A549 (cell line): ENCODE measurements around the gene PYGB. TPM values are rescaled to one million over a fixed set of nuclear protein-coding genes. Genes with fewer than 3 reads are reported as not detected.

Experiments used
- ATAC-seq, 2 experiments: fragments of 200-7000 bp in 1 of 2; fragments of >200 bp in 1 of 2; cut with Nextera tagmentation in 1 of 2; cut with Tn5 transposase in 1 of 2; 3 replicates each; pipeline versions ENCODE4 v1.8.0 to v1.9.1; 2018 to 2020; ENCODE audit warnings: mild to moderate bottlenecking in 1 of 2, moderate library complexity in 1 of 2
- CTCF ChIA-PET: fragments of 300-600 bp; sonication (Branson Sonifier 250); formaldehyde crosslinking; extraction: SDS; loops from one replicate; lab custom pipeline; 2021; ENCODE audit warnings: antibody characterized with exemption, inconsistent platforms; lab: Yijun Ruan, JAX
- POLR2A ChIA-PET: fragments of 350-600 bp; formaldehyde crosslinking; extraction: SDS; loops from one replicate; lab custom pipeline; 2021; ENCODE audit warnings: antibody characterized with exemption, inconsistent platforms; lab: Yijun Ruan, JAX
- DNase-seq, 2 experiments: peaks; one replicate each; pipeline versions ENCODE4 v3.0.0 to v3.0.0-alpha.2; 2011 to 2016; ENCODE audit warnings: low read depth in 1 of 2, low spot score in 1 of 2
- FAIRE-seq: peaks from 2 replicates; lab custom pipeline; 2011; peaks lifted over from hg19 to GRCh38; lab: Jason Lieb, UNC
- H3K27ac ChIP-seq, 2 experiments: fragments of >200 bp; sonication (Bioruptor Twin); formaldehyde crosslinking; 3 replicates each; pipeline ENCODE4 v1.5.1; 2016 to 2017
- H3K4me1 ChIP-seq: fragments of >200 bp; sonication (Bioruptor Twin); formaldehyde crosslinking; 3 replicates; pipeline ENCODE4 v1.6.1; 2016
- H3K4me2 ChIP-seq: fragments of >200 bp; sonication (Bioruptor Twin); formaldehyde crosslinking; 3 replicates; pipeline ENCODE4 v1.6.1; 2016
- H3K4me3 ChIP-seq: fragments of >200 bp; sonication (Bioruptor Twin); formaldehyde crosslinking; 3 replicates; pipeline ENCODE4 v1.5.1; 2016
- H3K9me3 ChIP-seq: fragments of >200 bp; sonication (Bioruptor Twin); formaldehyde crosslinking; 3 replicates; pipeline ENCODE4 v1.6.1; 2016
- CHD2 ChIP-seq: fragments of 150-350 bp; IDR thresholded peaks from 2 replicates; pipeline ENCODE4 v1.6.1; 2014; ENCODE audit warnings: low read length; ENCODE audit not compliant: partially characterized antibody
- EHMT2 ChIP-seq: fragments of 200-600 bp; sonication (generic); IDR thresholded peaks from 2 replicates; pipeline ENCODE4 v1.6.1; 2016; ENCODE audit warnings: antibody characterized with exemption, low read depth, mild to moderate bottlenecking, moderate library complexity
- EP300 ChIP-seq, 2 experiments: fragments of >200 bp; sonication (Bioruptor Twin); formaldehyde crosslinking; IDR thresholded peaks; 2 replicates in 1 of 2; 3 replicates in 1 of 2; pipeline ENCODE4 v1.6.1; 2016 to 2017
- ESRRA ChIP-seq: fragments of 150-350 bp; IDR thresholded peaks from 2 replicates; pipeline ENCODE4 v1.6.1; 2014; ENCODE audit warnings: mild to moderate bottlenecking, low read length, borderline replicate concordance
- HDAC2 ChIP-seq: fragments of 200-600 bp; sonication (generic); IDR thresholded peaks from 2 replicates; pipeline ENCODE4 v1.6.1; 2016
- HOXB13 ChIP-seq: fragments of 250-450 bp; sonication (Bioruptor Pico); IDR thresholded peaks from 2 replicates; pipeline ENCODE4 v1.5.0; 2020; ENCODE audit warnings: low read depth, mild to moderate bottlenecking, moderate library complexity
- HOXB5 ChIP-seq: fragments of 250-450 bp; sonication (Bioruptor Pico); IDR thresholded peaks from 2 replicates; pipeline ENCODE4 v1.5.0; 2020; ENCODE audit warnings: mild to moderate bottlenecking, moderate library complexity
- KDM1A ChIP-seq: fragments of 200-600 bp; sonication (generic); IDR thresholded peaks from 2 replicates; pipeline ENCODE4 v1.6.1; 2016; ENCODE audit warnings: low read depth, mild to moderate bottlenecking
- KDM5A ChIP-seq: fragments of 200-600 bp; sonication (generic); IDR thresholded peaks from 2 replicates; pipeline ENCODE4 v1.6.1; 2016; ENCODE audit warnings: antibody characterized with exemption, mild to moderate bottlenecking
- MAFK ChIP-seq: fragments of 450-650 bp; IDR thresholded peaks from 2 replicates; pipeline ENCODE4 v1.6.1; 2014; ENCODE audit not compliant: partially characterized antibody
- MAX ChIP-seq: IDR thresholded peaks from 2 replicates; pipeline ENCODE4 v1.6.1; 2012
- NPAS2 ChIP-seq: fragments of 250-450 bp; sonication (Bioruptor Pico); IDR thresholded peaks from 2 replicates; pipeline ENCODE4 v1.8.0; 2022; ENCODE audit warnings: mild to moderate bottlenecking, moderate library complexity, borderline replicate concordance
- NR3C1 ChIP-seq: fragments of >200 bp; sonication (Bioruptor Twin); formaldehyde crosslinking; IDR thresholded peaks from 3 replicates; pipeline ENCODE4 v1.6.1; 2017
- PHF8 ChIP-seq: fragments of 200-600 bp; sonication (generic); IDR thresholded peaks from 2 replicates; pipeline ENCODE4 v1.6.1; 2016; ENCODE audit warnings: low read depth, mild to moderate bottlenecking, antibody characterized with exemption, moderate library complexity, borderline replicate concordance
- RAD21 ChIP-seq, 2 experiments: fragments of >200 bp in 1 of 2; sonication (Bioruptor Twin) in 1 of 2; formaldehyde crosslinking in 1 of 2; IDR thresholded peaks in 1 of 2; conservative IDR thresholded peaks in 1 of 2; 2 replicates in 1 of 2; 3 replicates in 1 of 2; pipeline ENCODE4 v1.6.1; 2012 to 2018; ENCODE audit warnings: inconsistent platforms in 1 of 2
- RNF2 ChIP-seq: fragments of 200-600 bp; sonication (generic); IDR thresholded peaks from 2 replicates; pipeline ENCODE4 v1.6.1; 2016; ENCODE audit warnings: low read depth, mild to moderate bottlenecking, antibody characterized with exemption, moderate library complexity, borderline replicate concordance
- TFCP2L1 ChIP-seq: fragments of 250-450 bp; sonication (Bioruptor Pico); IDR thresholded peaks from 2 replicates; pipeline ENCODE4 v1.5.0; 2021; ENCODE audit warnings: mild to moderate bottlenecking
- TP53 ChIP-seq: fragments of 250-450 bp; sonication (Bioruptor Pico); IDR thresholded peaks from 2 replicates; pipeline ENCODE4 v1.5.0; 2021; ENCODE audit warnings: mild to moderate bottlenecking, moderate library complexity
- ZFP36 ChIP-seq: fragments of 450-650 bp; IDR thresholded peaks from 2 replicates; pipeline ENCODE4 v1.6.1; 2014; ENCODE audit warnings: borderline replicate concordance; ENCODE audit not compliant: partially characterized antibody
- ZSCAN20 ChIP-seq: fragments of 250-450 bp; sonication (Bioruptor Pico); IDR thresholded peaks from 2 replicates; pipeline ENCODE4 v1.8.0; 2022; ENCODE audit warnings: mild to moderate bottlenecking, moderate library complexity
- WGBS: methylation state at CpG from one replicate; pipeline ENCODE4 v1.1.6; 2017; ENCODE audit errors: missing lambda C conversion rate; 5-methylcytosine and 5-hydroxymethylcytosine counted together
- polyA plus RNA-seq, 4 experiments: library from polyadenylated mRNA; depleted of rRNA in 3 of 4; stranded (reverse); fragments of >200 nt; fragmentation: RNase III in 1 of 4; extraction: RNeasy Plus Mini Kit Qiagen cat#74134 plus additional on column Dnase treatment in 1 of 4; gene quantifications; 2 replicates in 3 of 4; 3 replicates in 1 of 4; pipeline ENCODE4 v1.2.3, GENCODE V29; 2011 to 2017
- TF ChIP-seq, protein P1 (sequence below): fragments of >200 bp; sonication (Bioruptor Twin); formaldehyde crosslinking; IDR thresholded peaks from 3 replicates; pipeline ENCODE4 v1.6.1; 2016
- TF ChIP-seq, protein P2 (sequence below): fragments of >200 bp; sonication (Bioruptor Twin); formaldehyde crosslinking; IDR thresholded peaks from 3 replicates; pipeline ENCODE4 v1.5.1; 2016
- TF ChIP-seq, protein P3 (sequence below): fragments of 250-450 bp; sonication (Bioruptor Pico); IDR thresholded peaks from 2 replicates; pipeline ENCODE4 v1.5.0; 2020; ENCODE audit warnings: low read depth, mild to moderate bottlenecking, moderate library complexity

PYGB gene
- polyA plus RNA-seq, 2 of the 4 experiments (the other 2 are of a cell fraction) = 93.2 to 100 TPM

GRCh38 chr20:25287631-25288290 is 39.9 kb downstream of the PYGB start:
- Histone ChIP-seq H3K9me3 (no peaks in the 10 kb centered on the region), H3K27ac (no peak overlapping the region), H3K4me3 (no peak overlapping the region), H3K4me1 (no peaks in the 10 kb centered on the region), H3K4me2 (no peak overlapping the region)
- ChIA-PET POLR2A (no interaction called here), CTCF (interaction anchor here (1.1 to 5.5 kb wide), 4 partner anchors 8 to 294 kb away, joined by 3 to 24 read pairs (median 4); no protein-coding TSS in a partner anchor)
- no peak for DNase-seq
- 94% methylated on average over 16 of the region's 16 CpGs for WGBS
- TF ChIP-seq ZSCAN20 (CRISPR knock-in tag) (no peak), ESRRA (no peak), MAX (no peak), EP300 (IDR thresholded peaks at IDR 0.05) (no peak), MAFK (no peak), TFCP2L1 (CRISPR knock-in tag) (no peak), NPAS2 (CRISPR knock-in tag) (no peak), TP53 (CRISPR knock-in tag) (no peak), CHD2 (no peak), KDM1A (no peak), HDAC2 (no peak)
- TF ChIP-seq, protein P1, sequence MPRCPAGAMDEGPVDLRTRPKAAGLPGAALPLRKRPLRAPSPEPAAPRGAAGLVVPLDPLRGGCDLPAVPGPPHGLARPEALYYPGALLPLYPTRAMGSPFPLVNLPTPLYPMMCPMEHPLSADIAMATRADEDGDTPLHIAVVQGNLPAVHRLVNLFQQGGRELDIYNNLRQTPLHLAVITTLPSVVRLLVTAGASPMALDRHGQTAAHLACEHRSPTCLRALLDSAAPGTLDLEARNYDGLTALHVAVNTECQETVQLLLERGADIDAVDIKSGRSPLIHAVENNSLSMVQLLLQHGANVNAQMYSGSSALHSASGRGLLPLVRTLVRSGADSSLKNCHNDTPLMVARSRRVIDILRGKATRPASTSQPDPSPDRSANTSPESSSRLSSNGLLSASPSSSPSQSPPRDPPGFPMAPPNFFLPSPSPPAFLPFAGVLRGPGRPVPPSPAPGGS = no peak
- no peak for ATAC-seq
- FAIRE-seq = no peak

DNA sequence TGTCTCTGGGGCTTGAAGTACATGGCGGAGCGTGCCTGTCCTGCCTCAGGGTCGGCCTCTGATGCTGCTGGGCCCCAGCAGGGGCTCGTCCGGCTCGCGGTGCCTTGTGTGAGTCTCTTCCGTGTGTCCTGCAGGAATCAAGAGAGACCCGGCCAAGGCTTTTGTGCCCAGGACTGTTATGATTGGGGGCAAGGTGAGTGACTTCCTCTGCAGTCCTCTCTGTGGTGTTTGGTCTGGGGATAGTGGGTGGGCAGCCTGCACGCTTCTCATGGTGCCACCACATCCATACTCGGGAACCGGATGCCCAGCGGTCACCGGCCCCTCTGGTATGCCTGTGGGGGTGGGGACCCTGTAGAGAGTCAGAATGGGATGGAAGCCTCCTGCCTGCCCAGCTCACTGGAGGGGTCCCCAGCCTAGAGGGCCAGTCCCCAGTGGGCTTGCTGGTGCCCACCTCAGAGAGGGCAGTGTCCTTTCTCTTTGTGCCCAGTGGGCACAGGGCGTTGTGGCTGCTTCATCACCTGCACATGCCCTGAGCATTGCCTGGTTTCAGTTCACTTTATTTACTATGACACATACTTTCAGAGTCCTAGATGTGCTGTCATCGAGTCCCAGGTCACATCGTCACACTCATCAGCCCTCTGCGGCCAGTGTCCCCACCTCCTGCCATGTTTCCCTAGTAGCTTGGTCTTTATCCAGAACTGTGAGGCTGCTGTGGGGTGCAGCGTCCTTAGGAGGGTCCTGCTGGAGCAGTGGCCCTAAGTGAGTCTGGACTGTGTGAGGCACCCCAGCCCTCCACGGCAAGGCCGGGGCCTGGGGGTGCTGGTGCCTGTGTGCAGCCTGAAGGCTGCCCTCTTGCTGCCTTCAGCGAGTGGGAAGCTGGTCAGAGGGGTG is 40.7 kb downstream of the PYGB start:
- CTCF ChIA-PET = interaction anchor here (0.6 to 5.5 kb wide), 6 partner anchors 11 to 294 kb away, joined by 3 to 24 read pairs (median 4); no protein-coding TSS in a partner anchor
- H3K4me2 ChIP-seq = no peak overlapping the region
- TF ChIP-seq NPAS2 (CRISPR knock-in tag) (no peak), EHMT2 (no peak), ESRRA (no peak), HOXB13 (CRISPR knock-in tag) (no peak)
- TF ChIP-seq, protein P2, sequence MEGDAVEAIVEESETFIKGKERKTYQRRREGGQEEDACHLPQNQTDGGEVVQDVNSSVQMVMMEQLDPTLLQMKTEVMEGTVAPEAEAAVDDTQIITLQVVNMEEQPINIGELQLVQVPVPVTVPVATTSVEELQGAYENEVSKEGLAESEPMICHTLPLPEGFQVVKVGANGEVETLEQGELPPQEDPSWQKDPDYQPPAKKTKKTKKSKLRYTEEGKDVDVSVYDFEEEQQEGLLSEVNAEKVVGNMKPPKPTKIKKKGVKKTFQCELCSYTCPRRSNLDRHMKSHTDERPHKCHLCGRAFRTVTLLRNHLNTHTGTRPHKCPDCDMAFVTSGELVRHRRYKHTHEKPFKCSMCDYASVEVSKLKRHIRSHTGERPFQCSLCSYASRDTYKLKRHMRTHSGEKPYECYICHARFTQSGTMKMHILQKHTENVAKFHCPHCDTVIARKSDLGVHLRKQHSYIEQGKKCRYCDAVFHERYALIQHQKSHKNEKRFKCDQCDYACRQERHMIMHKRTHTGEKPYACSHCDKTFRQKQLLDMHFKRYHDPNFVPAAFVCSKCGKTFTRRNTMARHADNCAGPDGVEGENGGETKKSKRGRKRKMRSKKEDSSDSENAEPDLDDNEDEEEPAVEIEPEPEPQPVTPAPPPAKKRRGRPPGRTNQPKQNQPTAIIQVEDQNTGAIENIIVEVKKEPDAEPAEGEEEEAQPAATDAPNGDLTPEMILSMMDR = no peak
- 93% methylated on average over 17 of the region's 22 CpGs for WGBS
- POLR2A ChIA-PET = no interaction called here
- DNase-seq (no peak), FAIRE-seq (no peak), ATAC-seq (no peak)
- H3K4me1 ChIP-seq = no peaks in the 10 kb centered on the region
- H3K4me3 ChIP-seq = no peak overlapping the region
- no peak overlapping the region for H3K27ac ChIP-seq
- no peaks in the 10 kb centered on the region for H3K9me3 ChIP-seq

DNA sequence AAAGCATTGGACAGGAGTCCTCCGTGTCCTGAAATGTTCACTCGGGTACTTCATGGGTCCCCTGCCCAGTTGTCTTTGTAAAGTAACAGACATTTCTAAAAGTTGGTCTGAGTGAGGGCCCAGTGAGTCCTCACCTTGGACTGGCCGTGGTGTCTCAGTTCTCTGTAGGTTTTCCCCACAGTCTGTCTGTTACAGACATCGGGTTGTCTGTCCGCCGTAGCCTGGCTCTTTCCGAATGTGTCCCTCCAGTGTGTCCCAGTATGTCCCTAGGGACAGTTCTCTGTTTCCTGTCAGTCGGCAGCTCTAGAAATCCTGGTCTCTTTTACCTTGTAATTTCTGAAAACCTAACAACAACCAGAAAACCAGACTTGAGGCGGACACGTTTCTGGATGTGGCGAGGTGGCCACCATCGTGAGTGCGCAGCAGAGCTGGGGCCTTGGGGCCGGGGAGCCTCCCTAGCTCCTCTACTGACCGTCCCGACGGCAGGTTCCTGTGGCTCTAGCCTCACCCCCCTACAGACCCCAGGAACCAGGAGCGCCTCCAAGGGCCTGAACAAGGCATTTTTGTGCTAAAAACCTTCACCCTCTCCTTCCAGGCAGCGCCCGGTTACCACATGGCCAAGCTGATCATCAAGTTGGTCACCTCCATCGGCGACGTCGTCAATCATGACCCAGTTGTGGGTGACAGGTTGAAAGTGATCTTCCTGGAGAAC is 42.2 kb downstream of the PYGB start:
- POLR2A ChIA-PET = no interaction called here
- no peak for DNase-seq
- no peaks in the 10 kb centered on the region for H3K9me3 ChIP-seq
- CTCF ChIA-PET = interaction anchor here (0.9 to 5.5 kb wide), 5 partner anchors 9 to 296 kb away, joined by 3 to 24 read pairs (median 4); no protein-coding TSS in a partner anchor
- H3K4me2 ChIP-seq = no peak overlapping the region
- H3K4me1 ChIP-seq = peaks cover 11% of the 10 kb centered on the region; the same call in 2 of the 3 replicates
- no peak overlapping the region for H3K27ac ChIP-seq
- WGBS = 94% methylated on average over 24 of the region's 24 CpGs
- H3K4me3 ChIP-seq = no peak overlapping the region
- FAIRE-seq = no peak
- ATAC-seq = no peak
- TF ChIP-seq RAD21 (conservative IDR thresholded peaks at IDR 0.05 in 1 of 2, IDR thresholded peaks at IDR 0.05 in 1 of 2) = no peak
- no peak for TF ChIP-seq HOXB5 (CRISPR knock-in tag)
- TF ChIP-seq, protein P3, sequence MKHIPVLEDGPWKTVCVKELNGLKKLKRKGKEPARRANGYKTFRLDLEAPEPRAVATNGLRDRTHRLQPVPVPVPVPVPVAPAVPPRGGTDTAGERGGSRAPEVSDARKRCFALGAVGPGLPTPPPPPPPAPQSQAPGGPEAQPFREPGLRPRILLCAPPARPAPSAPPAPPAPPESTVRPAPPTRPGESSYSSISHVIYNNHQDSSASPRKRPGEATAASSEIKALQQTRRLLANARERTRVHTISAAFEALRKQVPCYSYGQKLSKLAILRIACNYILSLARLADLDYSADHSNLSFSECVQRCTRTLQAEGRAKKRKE (CRISPR knock-in tag) = no peak
- no peak for TF ChIP-seq ZFP36
- TF ChIP-seq PHF8 = no peak
- TF ChIP-seq TP53 (CRISPR knock-in tag) = no peak
- TF ChIP-seq RNF2 = no peak
- no peak for TF ChIP-seq NR3C1
- TF ChIP-seq MAFK = no peak
- TF ChIP-seq KDM5A = no peak
- no peak for TF ChIP-seq HDAC2
